HG02642 (cell line): ENCODE results near the gene VIPR1.

Experiments
- ATAC-seq: cut with Tn5 transposase; IDR thresholded peaks from one replicate; pipeline ENCODE4 v1.9.1; 2021; ENCODE audit warnings: mild to moderate bottlenecking; ENCODE audit not compliant: unreplicated experiment, poor library complexity

Gene VIPR1

GRCh38 chr3:42502429-42503250 is at the start of gene VIPR1:
TSS of gene VIPR1 (plus strand) at chr3:42502643. CDS start at chr3:42502736, 93 bp downstream.
- peak; percentile 93 for ATAC-seq

- no peak for ATAC-seq
Measured at GRCh38 chr3:42456211-42456610, 46.2 kb upstream of the VIPR1 start.

- no peak for ATAC-seq
Measured at GRCh38 chr3:42459151-42459550, 43.3 kb upstream of the VIPR1 start.

DNA sequence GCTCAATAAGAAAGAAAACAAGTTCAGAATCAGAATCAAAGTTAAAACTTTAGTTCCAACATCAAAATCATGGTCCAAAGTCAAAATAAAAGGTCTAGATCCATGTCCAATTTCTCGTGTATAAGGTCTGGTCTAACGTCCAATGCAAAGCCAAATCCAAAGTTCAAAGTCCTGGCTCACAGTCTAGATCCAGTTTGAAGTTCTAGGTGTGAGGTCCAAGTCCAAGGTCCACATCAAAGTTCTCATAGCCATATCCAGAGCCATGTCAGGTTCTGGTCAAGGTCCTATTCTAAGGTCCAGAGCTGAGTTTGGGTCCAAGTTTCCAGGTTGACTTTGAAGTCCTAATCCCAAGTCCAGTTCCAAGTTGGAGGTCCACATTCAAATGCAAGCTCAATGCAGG is 40.7 kb upstream of the VIPR1 start:
- ATAC-seq, result no peak

- ATAC-seq, result no peak
Measured at GRCh38 chr3:42463093-42463492, 39.4 kb upstream of the VIPR1 start.

GRCh38 chr3:42468111-42468510 is 34.3 kb upstream of the VIPR1 start:
- no peak for ATAC-seq

- ATAC-seq, result no peak
Measured at GRCh38 chr3:42472555-42472954, 29.9 kb upstream of the VIPR1 start.

DNA sequence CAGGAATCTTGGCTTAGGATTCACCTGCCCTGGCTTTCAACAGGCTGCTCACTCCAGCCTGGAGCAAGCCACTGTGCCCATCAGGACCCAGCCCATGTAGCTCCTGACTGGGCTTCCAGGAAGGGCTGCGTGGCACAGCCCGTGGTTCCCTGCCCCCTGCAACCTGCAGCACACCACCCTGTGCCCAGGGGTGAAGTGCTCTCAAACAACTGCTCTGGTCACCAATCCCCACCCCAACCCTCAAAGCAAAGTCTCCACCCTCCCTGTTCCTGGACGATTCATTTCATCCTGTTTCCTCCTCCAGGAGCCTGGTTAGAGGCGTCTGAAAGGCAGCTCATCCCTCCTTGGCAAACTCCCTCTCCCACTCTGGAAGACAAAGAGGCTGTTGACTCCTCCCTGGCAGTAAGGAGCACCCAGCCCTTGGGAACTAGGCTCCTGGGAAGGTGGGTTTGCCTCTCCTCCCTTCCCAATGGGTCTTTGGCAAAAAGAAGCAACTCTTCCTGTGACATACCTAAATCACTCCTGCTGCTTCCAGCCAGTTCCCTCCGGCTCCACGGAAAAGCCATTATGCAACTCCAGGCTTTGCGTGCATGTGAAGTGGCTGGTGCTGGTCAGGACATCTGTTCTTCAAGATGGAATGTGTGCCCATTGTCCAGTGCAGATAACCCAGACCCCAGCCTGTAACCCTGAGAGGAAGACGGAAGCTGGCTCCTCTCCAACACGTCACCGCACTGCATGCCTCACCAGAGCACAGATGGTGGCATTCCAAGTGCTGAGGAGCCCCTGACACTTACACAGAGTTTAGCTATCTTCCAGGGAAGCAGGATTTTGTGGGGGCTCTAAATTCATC is 29.1 kb upstream of the VIPR1 start:
- no peak for ATAC-seq

DNA sequence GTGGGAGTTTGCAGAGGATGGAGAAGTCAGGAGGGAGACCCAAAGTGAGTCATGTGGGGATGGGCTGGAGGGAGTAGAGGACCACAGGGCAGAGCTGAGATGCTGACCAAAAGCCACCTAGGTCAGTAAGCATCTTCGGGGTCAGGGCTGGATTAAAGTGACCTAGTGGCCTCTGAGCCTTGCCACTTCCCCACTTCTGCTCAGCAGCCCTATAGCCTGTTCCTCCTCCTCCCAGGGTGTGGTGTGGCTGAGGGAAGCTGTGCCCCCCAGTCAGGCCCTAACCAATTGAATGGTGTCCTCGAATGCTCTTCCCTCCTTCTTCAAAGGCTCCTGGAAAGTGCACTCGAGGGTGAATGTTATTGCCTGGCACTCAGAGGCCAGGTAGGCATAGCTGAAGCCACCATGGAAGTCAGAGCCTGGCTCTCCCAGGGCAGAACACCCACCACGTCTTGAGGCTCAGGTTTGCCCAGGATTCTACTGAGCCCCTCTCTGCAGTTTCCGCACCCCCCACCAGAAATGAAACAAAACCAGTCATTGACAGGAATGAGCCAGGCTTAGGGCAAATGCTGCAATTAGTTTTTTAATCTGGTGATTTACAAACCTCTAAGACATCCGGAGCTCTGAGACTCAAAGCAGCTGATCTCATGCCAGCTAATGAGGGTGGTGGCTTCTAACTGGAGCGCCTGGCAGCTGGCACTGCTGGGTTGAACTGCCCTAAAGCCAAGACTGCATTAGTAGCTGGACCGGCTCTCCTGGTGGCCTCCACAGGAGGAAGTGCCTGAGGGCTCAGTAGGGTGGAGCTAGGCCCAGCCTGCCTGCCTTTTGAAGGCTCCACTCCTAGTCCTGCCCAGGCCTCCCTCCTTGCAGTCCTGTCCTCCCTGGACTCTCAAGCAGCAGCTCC is 26.0 kb upstream of the VIPR1 start:
- no peak for ATAC-seq

GRCh38 chr3:42477696-42478095 is 24.7 kb upstream of the VIPR1 start:
- no peak for ATAC-seq

GRCh38 chr3:42478830-42479229 is 23.6 kb upstream of the VIPR1 start:
- ATAC-seq, result no peak

DNA sequence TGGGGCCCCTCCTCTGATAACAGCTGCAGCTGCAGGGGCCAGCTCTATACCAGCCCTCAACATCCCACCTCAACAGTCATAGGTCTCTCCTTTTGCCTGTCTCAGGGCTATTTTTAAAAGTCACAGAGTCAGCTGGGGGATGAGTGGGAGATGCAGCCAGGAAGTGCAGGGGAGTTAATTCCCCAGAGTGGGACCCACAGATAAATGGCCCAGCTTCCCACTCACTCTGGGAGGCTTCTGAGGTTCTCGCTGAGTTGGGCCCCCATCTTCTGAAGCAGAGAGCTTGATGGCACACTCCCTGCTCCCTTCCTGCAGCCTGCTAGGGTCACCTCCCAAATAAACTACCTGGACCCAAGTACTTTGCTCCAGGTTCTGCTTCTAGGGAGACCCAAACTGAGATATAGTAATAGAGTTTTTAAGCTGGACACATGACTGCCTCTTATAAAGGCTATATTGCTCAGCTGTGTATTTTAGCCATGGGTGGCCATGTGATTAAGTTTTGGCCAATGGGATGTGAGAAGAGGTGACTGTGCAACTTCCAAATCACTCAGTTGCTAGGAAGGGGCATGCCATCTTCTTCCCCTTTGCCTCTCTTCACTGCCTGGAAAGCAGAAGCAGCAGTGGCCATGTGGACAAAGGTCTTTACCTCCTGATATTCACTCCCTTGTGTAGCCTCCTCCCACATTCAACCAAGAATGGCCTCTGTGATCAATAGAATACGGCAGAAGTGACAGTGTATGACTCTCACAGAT is 15.5 kb upstream of the VIPR1 start:
- no peak for ATAC-seq

- no peak for ATAC-seq
Measured at GRCh38 chr3:42488687-42489086, 13.8 kb upstream of the VIPR1 start.

- ATAC-seq, result no peak
Measured at GRCh38 chr3:42489116-42489936, 13.1 kb upstream of the VIPR1 start.

- ATAC-seq, result peak; percentile 11
Measured at GRCh38 chr3:42489937-42490227, 12.6 kb upstream of the VIPR1 start.

GRCh38 chr3:42490243-42490642 is 12.2 kb upstream of the VIPR1 start:
- peak; percentile 97 for ATAC-seq

DNA sequence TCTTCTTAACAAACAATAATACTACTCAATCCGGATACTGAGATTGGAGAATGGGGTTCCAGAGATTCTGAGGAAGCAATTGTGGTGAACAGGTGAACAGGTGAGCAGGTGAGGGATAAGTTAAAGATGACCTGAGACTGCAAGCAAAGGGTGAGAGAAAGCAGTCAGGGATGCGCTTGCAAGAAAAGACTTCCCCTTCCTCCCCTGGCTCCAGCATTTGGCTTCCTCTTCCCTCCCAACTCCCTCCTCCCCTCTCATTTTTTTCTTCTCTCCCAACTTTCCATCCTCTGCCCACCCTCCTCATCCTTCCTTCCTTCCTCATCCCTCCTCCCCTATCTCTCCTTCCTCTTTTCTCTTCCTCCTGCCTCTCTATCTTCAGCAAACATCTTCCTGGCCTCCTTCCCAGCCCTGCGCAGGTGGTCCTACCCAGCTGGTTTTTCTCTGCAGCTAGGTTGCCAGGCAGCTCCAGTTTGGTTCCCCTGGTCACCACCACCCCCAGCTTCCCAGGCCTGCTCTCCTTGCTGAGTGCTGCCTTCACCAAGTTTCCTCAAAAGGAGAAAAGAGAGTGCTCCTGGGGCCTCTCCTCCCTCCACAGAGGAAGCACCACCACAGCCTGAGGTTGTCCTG is 10.4 kb upstream of the VIPR1 start:
- no peak for ATAC-seq

DNA sequence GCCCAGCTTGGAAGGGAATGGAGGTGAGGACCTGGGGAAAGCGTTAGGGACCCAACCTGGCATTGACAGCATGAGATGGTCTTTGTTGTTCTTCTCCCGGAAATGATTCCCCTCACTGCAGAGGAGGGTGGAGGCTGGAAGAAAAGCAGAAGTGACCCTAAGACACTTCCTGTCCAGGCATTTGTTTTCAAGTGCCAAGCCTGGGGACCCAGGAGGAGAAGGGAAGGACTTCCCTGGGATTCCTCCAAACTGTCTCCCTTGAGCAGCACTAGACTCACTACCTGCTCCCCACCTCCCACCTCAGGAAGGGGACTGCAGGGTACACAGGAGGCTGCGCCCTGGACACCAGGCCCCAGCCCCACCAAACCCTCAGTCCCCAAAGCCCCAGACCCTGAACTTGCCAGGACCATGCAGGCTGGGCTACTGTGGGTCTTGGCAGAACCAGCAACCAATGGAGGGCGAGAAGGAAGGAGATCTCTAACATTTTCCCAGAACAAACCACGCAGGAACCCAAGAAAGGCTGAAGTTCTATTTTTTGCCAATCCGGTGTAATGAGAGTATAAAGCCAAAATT is 9.8 kb upstream of the VIPR1 start:
- ATAC-seq, result no peak
